Measurements from ENCODE around the gene DUSP5.

DUSP5 gene

DNA sequence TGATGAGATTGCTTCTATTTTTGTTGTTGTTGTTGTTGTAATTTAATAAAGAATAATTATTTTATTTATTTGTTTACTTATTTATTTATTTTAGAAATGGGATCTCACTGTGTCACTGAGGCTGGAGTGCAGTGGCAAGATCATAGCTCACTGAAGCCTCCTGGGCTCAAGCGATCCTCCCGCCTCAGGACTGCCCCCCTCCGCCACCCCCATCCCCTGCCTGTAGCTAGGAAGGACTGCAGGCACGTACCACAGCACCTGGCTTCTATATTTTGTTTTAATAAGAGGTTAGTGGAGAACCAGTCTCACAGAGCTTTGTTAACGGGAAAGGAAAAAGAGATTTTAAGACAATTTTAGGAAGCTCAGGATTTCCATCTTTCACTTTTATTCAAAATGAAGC is 50.3 kb downstream of the DUSP5 start:
- no peak for DNase-seq

DNA sequence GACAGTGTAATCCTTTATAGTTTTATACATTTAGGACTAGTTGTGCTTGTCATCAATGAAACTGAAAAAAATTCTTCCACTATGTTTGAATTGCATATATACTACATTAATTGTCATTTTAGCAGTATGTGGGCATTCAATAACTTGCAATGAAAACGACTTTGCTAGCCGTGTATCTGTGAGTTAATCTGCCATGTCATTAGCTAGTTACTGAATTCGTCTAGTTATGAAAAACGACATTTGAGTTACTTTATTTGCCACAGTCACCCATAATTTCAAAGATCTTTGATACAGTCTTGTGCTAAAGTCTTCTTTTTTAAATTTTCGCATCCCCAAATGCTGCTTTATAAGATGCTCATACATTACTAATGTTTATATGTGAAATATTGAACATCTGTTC is 51.5 kb downstream of the DUSP5 start:
- no peak for DNase-seq

DNA sequence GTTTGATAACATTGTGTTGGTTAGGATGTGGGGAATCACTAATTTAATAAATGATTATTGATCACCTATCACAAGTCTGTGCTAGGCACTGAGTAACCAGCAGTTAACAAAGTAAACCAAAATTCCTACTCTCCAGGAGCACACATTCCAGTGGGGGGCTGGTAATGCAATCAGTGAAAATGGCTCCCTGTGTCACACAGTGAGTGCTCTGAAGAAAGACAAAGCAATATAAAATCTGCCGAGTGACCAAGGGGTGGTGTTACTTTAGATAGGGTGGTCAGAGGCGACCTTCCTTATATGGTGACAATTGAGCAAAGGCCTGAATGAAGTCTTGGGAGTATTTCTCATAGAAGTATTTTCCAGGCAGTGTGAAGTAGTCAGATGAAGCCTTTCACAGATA is 56.2 kb downstream of the DUSP5 start:
- DNase-seq = no peak

DNA sequence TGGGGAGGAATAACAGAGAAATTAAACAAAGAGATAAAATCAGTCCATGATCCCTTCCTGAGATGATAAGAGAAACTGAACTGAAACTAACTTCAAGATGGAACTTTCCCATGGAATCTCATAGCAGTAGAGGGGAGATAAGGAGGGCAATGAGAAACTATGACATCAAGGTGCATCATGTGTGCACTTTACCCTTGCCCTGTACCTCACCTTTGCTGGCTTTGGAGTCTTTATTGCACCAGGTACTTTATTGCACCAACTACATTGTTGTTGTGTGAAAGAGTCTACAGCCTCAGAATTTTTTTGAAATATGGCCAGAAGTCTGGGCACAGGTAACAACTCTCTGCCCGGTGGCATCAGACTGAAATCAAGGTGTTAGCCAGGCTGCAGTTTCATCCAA is 58.6 kb downstream of the DUSP5 start:
- no peak for DNase-seq

DNA sequence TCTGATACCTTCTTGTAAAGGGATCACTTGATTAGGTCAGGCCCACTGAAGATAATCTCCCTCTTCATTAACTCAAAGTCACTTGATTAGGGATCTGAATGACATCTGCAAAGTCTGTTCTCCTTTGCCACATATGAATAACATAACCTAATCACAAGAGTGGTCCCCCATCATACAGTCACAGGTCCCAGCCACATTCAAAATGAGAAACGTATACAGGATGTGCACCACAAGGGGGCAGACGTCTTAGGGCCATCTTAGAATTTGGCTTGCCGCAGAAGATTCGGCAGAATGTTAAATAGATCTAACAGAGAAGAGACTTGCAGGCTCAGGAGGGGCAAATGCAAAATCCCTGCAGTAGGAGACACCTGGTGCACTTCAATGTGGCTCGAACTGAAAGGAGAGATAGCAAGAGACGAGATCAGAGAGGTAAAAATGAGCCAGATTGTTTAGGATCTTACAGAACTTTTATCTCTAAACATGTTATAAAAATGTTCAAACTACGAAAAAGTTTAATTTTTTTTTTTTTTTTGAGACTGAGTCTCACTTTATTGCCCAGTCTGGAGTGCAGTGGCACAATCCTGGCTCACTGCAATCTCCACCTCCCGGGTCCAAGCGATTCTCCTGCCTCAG is 59.4 kb downstream of the DUSP5 start:
- DNase-seq = peak; percentile 20

DNA sequence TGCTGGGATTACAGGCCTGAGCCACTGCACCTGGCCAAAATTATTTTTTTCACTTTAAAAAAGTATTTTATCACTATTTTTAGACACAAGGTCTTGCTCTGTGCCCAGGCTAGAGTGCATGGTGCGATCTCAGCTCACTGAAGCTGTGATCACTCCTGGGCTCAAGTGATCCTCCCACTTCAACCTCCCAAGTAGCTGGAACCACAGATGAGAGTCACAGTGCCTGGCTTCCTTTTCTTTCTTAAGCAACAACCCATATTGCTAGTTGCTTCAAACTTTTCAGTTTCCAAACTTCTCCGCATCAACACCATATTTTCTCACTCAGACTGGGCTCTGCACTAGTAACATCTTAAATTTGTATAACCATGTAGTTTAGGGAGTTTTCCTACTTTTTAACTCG is 60.3 kb downstream of the DUSP5 start:
- no peak for DNase-seq

DNA sequence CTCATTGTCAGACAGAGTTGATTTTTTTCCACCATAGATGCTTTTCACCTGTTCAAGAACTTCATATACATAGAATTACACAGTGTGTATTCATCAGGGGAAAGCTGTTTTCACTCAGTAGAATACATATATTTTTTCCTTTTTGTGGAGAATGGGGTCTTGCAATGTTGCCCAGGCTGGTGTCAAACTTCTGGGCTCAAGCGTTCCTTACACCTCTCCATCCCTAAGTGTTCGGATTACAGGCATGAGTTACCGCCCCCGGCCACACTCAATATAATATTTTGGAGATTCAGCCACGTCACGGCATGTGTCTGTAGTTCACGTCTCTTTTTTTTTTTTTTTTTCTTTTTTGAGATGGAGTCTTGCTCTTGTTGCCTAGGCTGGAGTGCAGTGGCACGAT is 62.3 kb downstream of the DUSP5 start:
- no peak for DNase-seq
